ENCODE data around the gene CIDEC. TPM values are rescaled to one million over a fixed set of nuclear protein-coding genes. Genes with fewer than 3 reads are reported as not detected.
"Not testable (repeated sequence)": the region's sequence is repeated elsewhere in the genome, so short reads cannot be mapped to it uniquely, and the experiment has no call there.

Gene CIDEC
- total and polyA plus RNA-seq, 4 donors, result 0.28 to 4.2 (median 0.59) TPM; not detected in 1

DNA sequence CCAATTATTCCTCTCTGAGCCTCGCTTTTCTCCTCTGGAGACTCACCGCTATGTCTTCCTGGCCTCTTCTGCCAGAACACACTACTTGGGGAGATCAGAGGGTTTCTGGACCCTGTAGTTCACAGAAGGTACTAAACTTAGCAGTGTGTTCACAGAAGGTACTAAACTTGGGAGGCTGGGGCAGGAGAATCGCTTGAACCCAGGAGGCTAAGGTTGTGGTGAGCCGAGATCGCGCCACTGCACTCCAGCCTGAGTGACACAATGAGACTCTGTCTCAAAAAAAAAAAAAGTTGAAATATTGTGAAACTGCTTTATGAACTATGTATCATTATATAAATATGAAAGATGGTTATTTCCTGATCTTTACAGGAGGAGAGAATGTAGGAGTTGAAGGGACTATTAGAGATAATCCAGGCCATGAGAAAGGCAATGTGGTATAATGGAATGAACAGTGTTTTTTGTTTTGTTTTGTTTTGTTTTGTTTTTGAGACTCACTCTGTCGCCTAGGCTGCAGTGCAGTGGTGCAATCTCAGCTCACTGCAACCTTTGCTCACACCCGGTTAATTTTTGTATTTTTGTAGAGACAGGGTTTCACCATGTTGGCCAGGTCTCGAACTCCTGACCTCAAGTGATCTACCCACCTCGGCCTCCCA lies 16.8 kb upstream of the CIDEC start:
- 51% methylated on average over 10 of the region's 10 CpGs for WGBS

GRCh38 chr3:9895715-9896114 lies 15.7 kb upstream of the CIDEC start:
- peaks cover 12 to 36% (median 29%) of the 10 kb centered on the region in 4 donors for H3K4me1 ChIP-seq (ENCODE audit: control insufficient read depth in 4 of 4, insufficient read depth in 4 of 4, low read length in 3 of 4)
- not testable (repeated sequence) for H3K27ac ChIP-seq (ENCODE audit: low read depth in 1 of 2, low read length in 2 of 2); H3K9me3 ChIP-seq (ENCODE audit: control insufficient read depth in 4 of 4, low read length in 3 of 4); H3K9ac ChIP-seq (ENCODE audit: low read depth in 1 of 2, low read length in 2 of 2); DNase-seq (ENCODE audit: low spot score); H3K4me3 ChIP-seq (ENCODE audit: low read depth in 1 of 3, low read length in 3 of 3); H3K36me3 ChIP-seq (ENCODE audit: control insufficient read depth in 4 of 4, insufficient read depth in 3 of 4, low read depth in 1 of 4, low read length in 3 of 4); H3K27me3 ChIP-seq (ENCODE audit: control insufficient read depth in 4 of 4, insufficient read depth in 4 of 4, low read length in 3 of 4)
- 95% methylated on average over 3 of the region's 3 CpGs for WGBS

More for the DNA sequence above, 16.8 kb upstream of the CIDEC start:
- peaks cover 11 to 40% (median 31%) of the 10 kb centered on the region in 4 donors for H3K4me1 ChIP-seq (ENCODE audit: control insufficient read depth in 4 of 4, insufficient read depth in 4 of 4, low read length in 3 of 4)
- not testable (repeated sequence) for DNase-seq (ENCODE audit: low spot score); H3K27me3 ChIP-seq (ENCODE audit: control insufficient read depth in 4 of 4, insufficient read depth in 4 of 4, low read length in 3 of 4); H3K9ac ChIP-seq (ENCODE audit: low read depth in 1 of 2, low read length in 2 of 2); H3K4me3 ChIP-seq (ENCODE audit: low read depth in 1 of 3, low read length in 3 of 3); H3K9me3 ChIP-seq (ENCODE audit: control insufficient read depth in 4 of 4, low read length in 3 of 4); H3K36me3 ChIP-seq (ENCODE audit: control insufficient read depth in 4 of 4, insufficient read depth in 3 of 4, low read depth in 1 of 4, low read length in 3 of 4)
- H3K27ac ChIP-seq (ENCODE audit: low read depth in 1 of 2, low read length in 2 of 2), result peak overlapping the region; percentile 84 to 88
- peak; percentile 77 to 91 for TF ChIP-seq RXRA (IDR thresholded peaks at IDR 0.05)
- TF ChIP-seq HNF4G (IDR thresholded peaks at IDR 0.05), result peak; percentile 38
- peak; percentile 76 for TF ChIP-seq SP1 (IDR thresholded peaks at IDR 0.05)
- peak; percentile 72 to 78 for TF ChIP-seq HNF4A (conservative IDR thresholded peaks at IDR 0.05)

DNA sequence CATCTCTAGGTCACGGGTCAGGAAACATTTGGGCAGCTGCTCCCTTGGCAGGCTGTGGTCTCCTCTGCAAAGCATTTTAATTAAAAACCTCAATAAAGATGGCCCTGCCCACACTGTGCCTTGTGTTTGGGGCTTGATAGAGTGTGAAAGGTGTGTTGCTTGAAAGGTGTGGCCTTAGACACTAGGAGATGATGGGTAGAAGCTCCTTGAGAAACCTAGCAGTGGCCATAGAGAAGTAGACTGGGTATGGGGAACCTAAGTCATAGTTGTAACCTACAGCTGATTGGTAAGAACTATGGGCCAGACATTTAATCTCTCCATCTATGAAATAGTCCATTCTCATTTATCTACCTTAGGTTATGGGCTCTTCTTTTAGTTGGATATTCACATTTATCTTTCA lies 13.7 kb upstream of the CIDEC start:
- Histone ChIP-seq H3K4me3 (ENCODE audit: low read depth in 1 of 3, low read length in 3 of 3) (no peak overlapping the region), H3K36me3 (ENCODE audit: control insufficient read depth in 4 of 4, insufficient read depth in 3 of 4, low read depth in 1 of 4, low read length in 3 of 4) (peaks cover 3 to 10% (median 9%) of the 10 kb centered on the region in 4 donors), H3K27me3 (ENCODE audit: control insufficient read depth in 4 of 4, insufficient read depth in 4 of 4, low read length in 3 of 4) (no peaks in the 10 kb centered on the region), H3K27ac (ENCODE audit: low read depth in 1 of 2, low read length in 2 of 2) (peak overlapping the region in 1 of 2 donors; percentile 28), H3K4me1 (ENCODE audit: control insufficient read depth in 4 of 4, insufficient read depth in 4 of 4, low read length in 3 of 4) (peaks cover 12 to 36% (median 24%) of the 10 kb centered on the region in 4 donors), H3K9me3 (ENCODE audit: control insufficient read depth in 4 of 4, low read length in 3 of 4) (no peaks in the 10 kb centered on the region), H3K9ac (ENCODE audit: low read depth in 1 of 2, low read length in 2 of 2) (no peak overlapping the region)
- WGBS, result 84% methylated on average over 1 of the region's 1 CpG
- TF ChIP-seq JUND (IDR thresholded peaks at IDR 0.05) (no peak), FOXA1 (IDR thresholded peaks at IDR 0.05) (no peak), ATF3 (IDR thresholded peaks at IDR 0.05) (no peak)
- DNase-seq (ENCODE audit: low spot score), result no peak

DNA sequence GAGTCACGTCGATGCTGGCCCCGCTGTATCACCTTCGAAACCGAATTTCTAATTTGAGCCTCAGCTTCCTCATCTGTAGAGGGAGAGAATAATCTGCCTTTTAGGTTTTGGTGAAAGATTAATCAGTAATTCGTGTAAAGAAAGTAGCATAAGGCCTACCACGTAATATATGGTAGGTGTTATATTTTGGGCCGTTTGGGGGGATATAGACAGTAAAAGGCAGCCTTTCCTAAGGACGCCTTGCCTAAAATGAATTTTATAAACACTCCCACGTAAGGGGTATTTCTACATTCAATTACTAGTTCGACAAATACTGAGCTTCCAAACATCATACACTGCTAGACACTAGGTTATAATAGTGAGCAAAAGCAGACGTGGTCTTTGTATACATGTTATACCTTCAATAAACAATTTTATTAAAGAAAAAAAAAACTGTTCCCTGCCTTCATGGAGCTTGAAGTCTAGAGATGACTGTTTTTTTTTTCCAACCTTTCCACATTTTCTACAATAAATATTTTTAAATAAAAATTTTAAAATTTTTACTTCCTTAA lies 11.1 kb upstream of the CIDEC start:
- no peaks in the 10 kb centered on the region for H3K9me3 ChIP-seq (ENCODE audit: control insufficient read depth in 4 of 4, low read length in 3 of 4)
- peak overlapping the region; percentile 98 to 99 for H3K27ac ChIP-seq (ENCODE audit: low read depth in 1 of 2, low read length in 2 of 2)
- H3K4me3 ChIP-seq (ENCODE audit: low read depth in 1 of 3, low read length in 3 of 3), result peak overlapping the region; percentile 93 to 98 (median 95)
- no peak for DNase-seq (ENCODE audit: low spot score)
- H3K27me3 ChIP-seq (ENCODE audit: control insufficient read depth in 4 of 4, insufficient read depth in 4 of 4, low read length in 3 of 4), result no peaks in the 10 kb centered on the region
- peak overlapping the region; percentile 90 to 96 for H3K9ac ChIP-seq (ENCODE audit: low read depth in 1 of 2, low read length in 2 of 2)
- peaks cover 3 to 10% (median 9%) of the 10 kb centered on the region in 4 donors for H3K36me3 ChIP-seq (ENCODE audit: control insufficient read depth in 4 of 4, insufficient read depth in 3 of 4, low read depth in 1 of 4, low read length in 3 of 4)
- WGBS, result 2% methylated on average over 12 of the region's 12 CpGs
- peaks cover 2 to 12% (median 6%) of the 10 kb centered on the region in 4 donors for H3K4me1 ChIP-seq (ENCODE audit: control insufficient read depth in 4 of 4, insufficient read depth in 4 of 4, low read length in 3 of 4)
- TF ChIP-seq ATF3 (IDR thresholded peaks at IDR 0.05) (no peak), JUND (IDR thresholded peaks at IDR 0.05) (no peak), EGR1 (IDR thresholded peaks at IDR 0.05; ENCODE audit: low read depth in 2 of 2) (no peak), CTCF (IDR thresholded peaks at IDR 0.05; ENCODE audit: low read depth, low read length, missing input control) (no peak), MAX (IDR thresholded peaks at IDR 0.05) (no peak), SP1 (IDR thresholded peaks at IDR 0.05) (no peak), HNF4A (conservative IDR thresholded peaks at IDR 0.05) (no peak), FOXA1 (IDR thresholded peaks at IDR 0.05) (no peak), HNF4G (IDR thresholded peaks at IDR 0.05) (no peak), YY1 (IDR thresholded peaks at IDR 0.05) (no peak), RXRA (IDR thresholded peaks at IDR 0.05) (no peak), NR2F2 (IDR thresholded peaks at IDR 0.05) (no peak)
- TF ChIP-seq, protein P1, sequence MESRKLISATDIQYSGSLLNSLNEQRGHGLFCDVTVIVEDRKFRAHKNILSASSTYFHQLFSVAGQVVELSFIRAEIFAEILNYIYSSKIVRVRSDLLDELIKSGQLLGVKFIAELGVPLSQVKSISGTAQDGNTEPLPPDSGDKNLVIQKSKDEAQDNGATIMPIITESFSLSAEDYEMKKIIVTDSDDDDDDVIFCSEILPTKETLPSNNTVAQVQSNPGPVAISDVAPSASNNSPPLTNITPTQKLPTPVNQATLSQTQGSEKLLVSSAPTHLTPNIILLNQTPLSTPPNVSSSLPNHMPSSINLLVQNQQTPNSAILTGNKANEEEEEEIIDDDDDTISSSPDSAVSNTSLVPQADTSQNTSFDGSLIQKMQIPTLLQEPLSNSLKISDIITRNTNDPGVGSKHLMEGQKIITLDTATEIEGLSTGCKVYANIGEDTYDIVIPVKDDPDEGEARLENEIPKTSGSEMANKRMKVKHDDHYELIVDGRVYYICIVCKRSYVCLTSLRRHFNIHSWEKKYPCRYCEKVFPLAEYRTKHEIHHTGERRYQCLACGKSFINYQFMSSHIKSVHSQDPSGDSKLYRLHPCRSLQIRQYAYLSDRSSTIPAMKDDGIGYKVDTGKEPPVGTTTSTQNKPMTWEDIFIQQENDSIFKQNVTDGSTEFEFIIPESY (IDR thresholded peaks at IDR 0.05), result no peak

Measured in liver (tissue), 9 donors.